Lower lobe of right lung (tissue), 2 donors: ENCODE data around the gene HHLA2. TPM values are rescaled to one million over a fixed set of nuclear protein-coding genes. Genes with fewer than 3 reads are reported as not detected.

ENCODE experiments used
- ATAC-seq, 2 donors: fragments of 200-7000 bp; cut with Tn5 transposase; one replicate each; pipeline ENCODE4 v1.9.1; 2020 to 2022; ENCODE audit warnings: mild to moderate bottlenecking in 2 of 2, moderate library complexity in 2 of 2
- DNase-seq: peaks from one replicate; pipeline ENCODE4 v3.0.0-alpha.2; 2020
- H3K27ac ChIP-seq: fragments of 200-600 bp; one replicate; pipeline ENCODE4 v1.8.0; 2022
- H3K27me3 ChIP-seq: fragments of 200-600 bp; one replicate; pipeline ENCODE4 v1.8.0; 2022; ENCODE audit warnings: low read depth
- H3K36me3 ChIP-seq: fragments of 200-600 bp; one replicate; pipeline ENCODE4 v1.8.0; 2022; ENCODE audit warnings: mild to moderate bottlenecking
- H3K4me1 ChIP-seq: fragments of 200-600 bp; one replicate; pipeline ENCODE4 v1.8.0; 2022
- H3K4me3 ChIP-seq: fragments of 200-600 bp; one replicate; pipeline ENCODE4 v1.8.0; 2022; ENCODE audit warnings: mild to moderate bottlenecking
- H3K9me3 ChIP-seq: fragments of 200-600 bp; one replicate; pipeline ENCODE4 v1.8.0; 2022
- CTCF ChIP-seq: fragments of 200-600 bp; IDR thresholded peaks from one replicate; pipeline ENCODE4 v1.8.0; 2022; ENCODE audit warnings: antibody characterized with exemption, mild to moderate bottlenecking
- intact Hi-C: fragments of 100-400 bp; cut with DNase I; formaldehyde crosslinking; loops from one replicate; pipeline ENCODE4 v1.11.0; 2022
- total RNA-seq: library from RNA; stranded (reverse); fragmentation: NEBNext Ultra II Directional; extraction: Animal tissue kit (Norgen Biotek cat#: 25700); gene quantifications from one replicate; pipeline ENCODE4 v1.2.1, GENCODE V29; 2021
- donor health status: DM: no; HTN: yes; CAD: no; lungs with severe emphysema.

HHLA2 gene
- total RNA-seq, 1 donor from 2014 or later: 4.9 TPM

- TF ChIP-seq CTCF: no peak
- intact Hi-C loops: no loop called here
- H3K4me3 ChIP-seq: no peak overlapping the region
- H3K27me3 ChIP-seq: no peaks in the 10 kb centered on the region
- H3K9me3 ChIP-seq: no peaks in the 10 kb centered on the region
- H3K4me1 ChIP-seq: no peaks in the 10 kb centered on the region
- H3K27ac ChIP-seq: no peak overlapping the region
- DNase-seq: no peak
- H3K36me3 ChIP-seq: no peaks in the 10 kb centered on the region
- no peak for ATAC-seq
These were observed 93.0 kb downstream of the HHLA2 start for GRCh38 chr3:108389372-108389771.

- Histone ChIP-seq H3K4me1 (no peaks in the 10 kb centered on the region), H3K9me3 (no peaks in the 10 kb centered on the region), H3K27ac (no peak overlapping the region), H3K27me3 (no peaks in the 10 kb centered on the region), H3K36me3 (no peaks in the 10 kb centered on the region), H3K4me3 (no peak overlapping the region)
- TF ChIP-seq CTCF: no peak
- DNase-seq (no peak), ATAC-seq (peak in 1 of 2 donors; percentile 22)
- intact Hi-C loops: no loop called here
These were observed 95.7 kb downstream of the HHLA2 start for GRCh38 chr3:108391917-108392593.

GRCh38 chr3:108393128-108393900, 97.0 kb downstream of the HHLA2 start:
- Histone ChIP-seq H3K4me1 (no peaks in the 10 kb centered on the region), H3K4me3 (no peak overlapping the region), H3K27ac (no peak overlapping the region), H3K27me3 (no peaks in the 10 kb centered on the region), H3K9me3 (no peaks in the 10 kb centered on the region), H3K36me3 (no peaks in the 10 kb centered on the region)
- no peak for TF ChIP-seq CTCF
- DNase-seq (no peak), ATAC-seq (no peak)
- intact Hi-C loops: no loop called here

GRCh38 chr3:108394016-108394415, 97.7 kb downstream of the HHLA2 start:
- intact Hi-C loops: no loop called here
- DNase-seq (no peak), ATAC-seq (no peak)
- H3K36me3 ChIP-seq: no peaks in the 10 kb centered on the region
- no peaks in the 10 kb centered on the region for H3K4me1 ChIP-seq
- H3K9me3 ChIP-seq: no peaks in the 10 kb centered on the region
- H3K27ac ChIP-seq: no peak overlapping the region
- no peaks in the 10 kb centered on the region for H3K27me3 ChIP-seq
- H3K4me3 ChIP-seq: no peak overlapping the region
- no peak for TF ChIP-seq CTCF

GRCh38 chr3:108394563-108394962, 98.2 kb downstream of the HHLA2 start:
- Histone ChIP-seq H3K36me3 (no peaks in the 10 kb centered on the region), H3K4me1 (no peaks in the 10 kb centered on the region), H3K9me3 (no peaks in the 10 kb centered on the region), H3K27me3 (no peaks in the 10 kb centered on the region), H3K4me3 (no peak overlapping the region), H3K27ac (no peak overlapping the region)
- intact Hi-C loops: no loop called here
- ATAC-seq (no peak), DNase-seq (no peak)
- TF ChIP-seq CTCF: no peak
